ENCODE data around the gene ZNF442.
"Not testable (repeated sequence)": the region's sequence is repeated elsewhere in the genome, so short reads cannot be mapped to it uniquely, and the experiment has no call there.

The ZNF442 gene

GRCh38 chr19:12345197-12345596, 20.3 kb downstream of the ZNF442 start:
- Histone ChIP-seq H3K4me3 (no peak overlapping the region), H3K9me3 (replicated peaks in 1 of 11) (peaks cover 96 to 100% (median 99%) of the 10 kb centered on the region in 11 experiments)

GRCh38 chr19:12333162-12334159, 32.0 kb downstream of the ZNF442 start, which contains the start of gene ZNF563:
TSS of gene ZNF563 (minus strand) at chr19:12333633. CDS start at chr19:12333482, 151 bp downstream.
- Histone ChIP-seq H3K4me3 (peak within 1 kb of the TSS; percentile 76 to 97 (median 81)), H3K9ac (peak within 1 kb of the TSS; percentile 72 to 88 (median 85)), H3K27me3 (no peaks in the 10 kb centered on the region), H3K27ac (peak within 1 kb of the TSS; percentile 63 to 85 (median 76)), H3K9me3 (replicated peaks in 1 of 11) (peaks cover 3 to 44% (median 13%) of the 10 kb centered on the region in 11 experiments; a peak in 17 of 22 replicates), H3K36me3 (0 out of 22 replicates have a peak, but pooled peaks cover 0 to under 1% (median 0%) of the 10 kb centered on the region in 11 experiments), H4K20me1 (no peaks in the 10 kb centered on the region), H3K4me2 (peak within 1 kb of the TSS; percentile 85 to 99 (median 95)), H3K4me1 (peaks cover 15 to 26% (median 23%) of the 10 kb centered on the region in 10 experiments)
- TF ChIP-seq Cebpa-rat (IDR thresholded peaks at IDR 0.05): no peak

More at GRCh38 chr19:12345197-12345596, 20.3 kb downstream of the ZNF442 start:
- Histone ChIP-seq H3K4me2 (no peak overlapping the region), H3K36me3 (peaks cover 10 to 39% (median 31%) of the 10 kb centered on the region in 11 experiments), H3K27ac (no peak overlapping the region), H3K9ac (no peak overlapping the region), H4K20me1 (no peaks in the 10 kb centered on the region), H3K4me1 (no peaks in the 10 kb centered on the region), H3K27me3 (no peaks in the 10 kb centered on the region)
- TF ChIP-seq Cebpa-rat (IDR thresholded peaks at IDR 0.05): no peak

GRCh38 chr19:12331211-12331941, 34.1 kb downstream of the ZNF442 start:
- H3K4me1 ChIP-seq: peaks cover 15 to 26% (median 23%) of the 10 kb centered on the region in 10 experiments
- no peaks in the 10 kb centered on the region for H3K27me3 ChIP-seq
- no peak overlapping the region for H3K9ac ChIP-seq
- TF ChIP-seq Cebpa-rat (IDR thresholded peaks at IDR 0.05): no peak
- peak overlapping the region; percentile 85 to 99 (median 95); a peak in 19 of 22 replicates for H3K4me2 ChIP-seq
- H4K20me1 ChIP-seq: no peaks in the 10 kb centered on the region
- H3K36me3 ChIP-seq: peaks cover 0 to 6% (median 0%) of the 10 kb centered on the region in 11 experiments; a peak in 1 of 22 replicates
- H3K27ac ChIP-seq: no peak overlapping the region
- no peak overlapping the region for H3K4me3 ChIP-seq
- peaks cover 4 to 46% (median 14%) of the 10 kb centered on the region in 11 experiments; a peak in 12 of 22 replicates for H3K9me3 ChIP-seq (replicated peaks in 1 of 11)

- no peak for TF ChIP-seq Cebpa-rat (IDR thresholded peaks at IDR 0.05)
- no peaks in the 10 kb centered on the region for H3K27me3 ChIP-seq
- H3K4me2 ChIP-seq: no peak overlapping the region
- no peak overlapping the region for H3K9ac ChIP-seq
- peaks cover 9 to 48% (median 18%) of the 10 kb centered on the region in 11 experiments; a peak in 19 of 22 replicates for H3K9me3 ChIP-seq (replicated peaks in 1 of 11)
- peaks cover 0 to 10% (median 0%) of the 10 kb centered on the region in 11 experiments; a peak in 2 of 22 replicates for H3K36me3 ChIP-seq
- no peak overlapping the region for H3K27ac ChIP-seq
- no peak overlapping the region for H3K4me3 ChIP-seq
- no peaks in the 10 kb centered on the region for H4K20me1 ChIP-seq
- H3K4me1 ChIP-seq: peaks cover 15 to 26% (median 23%) of the 10 kb centered on the region in 10 experiments
These were observed 35.1 kb downstream of the ZNF442 start for GRCh38 chr19:12330340-12330739.

- H3K9me3 ChIP-seq (replicated peaks in 1 of 11): peaks cover 56 to 94% (median 65%) of the 10 kb centered on the region in 11 experiments
- TF ChIP-seq Cebpa-rat (IDR thresholded peaks at IDR 0.05): no peak
These were observed 39.8 kb downstream of the ZNF442 start for GRCh38 chr19:12325690-12326089.

GRCh38 chr19:12318782-12319413, 46.6 kb downstream of the ZNF442 start:
- no peaks in the 10 kb centered on the region for H3K4me1 ChIP-seq
- peak overlapping the region in 2 of 10 experiments; percentile 8 to 22; a peak in 2 of 20 replicates for H3K4me3 ChIP-seq
- no peak overlapping the region for H3K9ac ChIP-seq
- H3K27me3 ChIP-seq: no peaks in the 10 kb centered on the region
- no peak overlapping the region for H3K27ac ChIP-seq
- H3K9me3 ChIP-seq (replicated peaks in 1 of 11): peaks cover 75 to 100% (median 93%) of the 10 kb centered on the region in 11 experiments
- no peak for TF ChIP-seq Cebpa-rat (IDR thresholded peaks at IDR 0.05)
- H3K4me2 ChIP-seq: no peak overlapping the region
- H3K36me3 ChIP-seq: peaks cover 58 to 81% (median 63%) of the 10 kb centered on the region in 11 experiments
- no peaks in the 10 kb centered on the region for H4K20me1 ChIP-seq

More at GRCh38 chr19:12325690-12326089, 39.8 kb downstream of the ZNF442 start:
- Histone ChIP-seq H3K4me2 (no peak overlapping the region), H3K9ac (no peak overlapping the region), H3K4me1 (no peaks in the 10 kb centered on the region), H3K27ac (no peak overlapping the region), H3K27me3 (no peaks in the 10 kb centered on the region), H3K4me3 (no peak overlapping the region), H3K36me3 (peaks cover 28 to 57% (median 43%) of the 10 kb centered on the region in 11 experiments; a peak in 21 of 22 replicates), H4K20me1 (no peaks in the 10 kb centered on the region)

- Histone ChIP-seq H3K4me2 (no peak overlapping the region), H3K36me3 (peaks cover 15 to 37% (median 21%) of the 10 kb centered on the region in 11 experiments), H3K4me1 (no peaks in the 10 kb centered on the region), H3K9me3 (replicated peaks in 1 of 11) (peaks cover 32 to 67% (median 58%) of the 10 kb centered on the region in 11 experiments), H3K27ac (no peak overlapping the region), H3K27me3 (no peaks in the 10 kb centered on the region), H4K20me1 (no peaks in the 10 kb centered on the region), H3K4me3 (no peak overlapping the region), H3K9ac (no peak overlapping the region)
- TF ChIP-seq Cebpa-rat (IDR thresholded peaks at IDR 0.05): no peak
These were observed 50.9 kb downstream of the ZNF442 start for GRCh38 chr19:12314553-12314952.

- H3K4me1 ChIP-seq, H3K27ac ChIP-seq, H3K27me3 ChIP-seq, H3K9ac ChIP-seq, H3K4me2 ChIP-seq, H3K4me3 ChIP-seq, H4K20me1 ChIP-seq, H3K36me3 ChIP-seq: not testable (repeated sequence)
- peaks cover 11 to 44% (median 28%) of the 10 kb centered on the region in 11 experiments; a peak in 20 of 22 replicates for H3K9me3 ChIP-seq (replicated peaks in 1 of 11)
These were observed 56.6 kb downstream of the ZNF442 start for GRCh38 chr19:12308891-12309290.

All from BLaER1 treated with 17β-estradiol and CSF1 and Interleukin-3, amounts not matched to agents 10 nM and 100 nM (cell line).